ENCODE measurements around the gene ARHGAP44. TPM values are rescaled to one million over a fixed set of nuclear protein-coding genes. Genes with fewer than 3 reads are reported as not detected.

Gene ARHGAP44
- total RNA-seq, 2 experiments from 2014 or later: not detected

DNA sequence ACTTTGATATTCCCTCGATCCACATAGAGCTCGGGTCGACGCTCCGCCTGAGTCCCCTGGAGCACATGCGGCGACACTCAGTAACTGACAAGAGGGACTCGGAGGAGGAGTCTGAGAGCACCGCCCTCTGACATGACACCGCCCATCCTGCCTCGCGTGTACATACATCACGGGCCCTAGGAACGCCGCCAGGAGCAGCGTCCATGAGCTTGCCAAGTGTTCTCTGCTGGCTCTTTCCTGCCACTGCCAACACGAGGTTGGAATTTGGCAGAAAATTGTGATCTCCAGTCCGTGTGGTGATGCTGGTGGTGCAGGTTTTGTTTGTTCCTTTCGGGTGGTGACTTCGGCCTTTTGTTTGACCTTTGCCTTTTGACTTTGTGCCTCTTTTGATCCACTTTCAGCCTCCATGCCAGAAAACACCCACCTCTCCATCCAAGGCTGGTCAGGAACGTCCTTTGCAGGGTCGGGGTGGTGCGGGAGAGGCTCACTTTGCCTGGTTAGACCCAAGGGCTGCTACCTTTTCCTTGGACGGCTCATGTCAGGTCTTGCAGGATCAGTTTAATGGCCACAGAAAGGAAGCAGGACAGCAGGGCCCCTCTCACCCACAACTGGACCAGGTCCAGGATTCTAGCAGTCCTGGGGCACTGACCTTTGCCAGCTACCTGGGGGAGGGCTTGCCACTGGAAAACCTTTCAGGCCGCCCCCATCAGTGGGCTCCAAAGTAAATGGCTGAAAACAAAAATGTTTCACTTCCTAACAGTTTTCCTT is 200.9 kb downstream of the ARHGAP44 start:
- no peaks in the 10 kb centered on the region for H3K4me1 ChIP-seq (ENCODE audit: insufficient read depth, low read length)
- no peaks in the 10 kb centered on the region for H3K27me3 ChIP-seq (ENCODE audit: control insufficient read depth in 1 of 2, insufficient read depth in 2 of 2, low read length in 2 of 2)
- Mint-ChIP-seq H3K4me3 (no peak overlapping the region), H3K27ac (no peak overlapping the region), H3K4me1 (ENCODE audit: low read depth) (no peaks in the 10 kb centered on the region), H3K36me3 (ENCODE audit: low read depth) (peaks cover 59% of the 10 kb centered on the region), H3K27me3 (no peaks in the 10 kb centered on the region), H3K9me3 (no peaks in the 10 kb centered on the region)
- peaks cover 0 to 12% of the 10 kb centered on the region in 2 experiments for H3K9me3 ChIP-seq (ENCODE audit: control insufficient read depth in 1 of 2, insufficient read depth in 1 of 2, low read length in 2 of 2)
- POLR2A ChIA-PET: no interaction called here
- intact Hi-C loops (cut with DNase I, micrococcal nuclease): no loop called here
- H3K4me3 ChIP-seq (ENCODE audit: low read length): no peak overlapping the region
- ATAC-seq (ENCODE audit: poor library complexity) (no peak), DNase-seq (no peak)
- H3K36me3 ChIP-seq (ENCODE audit: insufficient read depth, low read length): peaks cover 43% of the 10 kb centered on the region
- TF ChIP-seq, protein P1, sequence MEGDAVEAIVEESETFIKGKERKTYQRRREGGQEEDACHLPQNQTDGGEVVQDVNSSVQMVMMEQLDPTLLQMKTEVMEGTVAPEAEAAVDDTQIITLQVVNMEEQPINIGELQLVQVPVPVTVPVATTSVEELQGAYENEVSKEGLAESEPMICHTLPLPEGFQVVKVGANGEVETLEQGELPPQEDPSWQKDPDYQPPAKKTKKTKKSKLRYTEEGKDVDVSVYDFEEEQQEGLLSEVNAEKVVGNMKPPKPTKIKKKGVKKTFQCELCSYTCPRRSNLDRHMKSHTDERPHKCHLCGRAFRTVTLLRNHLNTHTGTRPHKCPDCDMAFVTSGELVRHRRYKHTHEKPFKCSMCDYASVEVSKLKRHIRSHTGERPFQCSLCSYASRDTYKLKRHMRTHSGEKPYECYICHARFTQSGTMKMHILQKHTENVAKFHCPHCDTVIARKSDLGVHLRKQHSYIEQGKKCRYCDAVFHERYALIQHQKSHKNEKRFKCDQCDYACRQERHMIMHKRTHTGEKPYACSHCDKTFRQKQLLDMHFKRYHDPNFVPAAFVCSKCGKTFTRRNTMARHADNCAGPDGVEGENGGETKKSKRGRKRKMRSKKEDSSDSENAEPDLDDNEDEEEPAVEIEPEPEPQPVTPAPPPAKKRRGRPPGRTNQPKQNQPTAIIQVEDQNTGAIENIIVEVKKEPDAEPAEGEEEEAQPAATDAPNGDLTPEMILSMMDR (IDR thresholded peaks at IDR 0.05): no peak
- H3K27ac ChIP-seq (ENCODE audit: low read depth in 1 of 2, low read length in 2 of 2): no peak overlapping the region
- CTCF ChIA-PET: no interaction called here

DNA sequence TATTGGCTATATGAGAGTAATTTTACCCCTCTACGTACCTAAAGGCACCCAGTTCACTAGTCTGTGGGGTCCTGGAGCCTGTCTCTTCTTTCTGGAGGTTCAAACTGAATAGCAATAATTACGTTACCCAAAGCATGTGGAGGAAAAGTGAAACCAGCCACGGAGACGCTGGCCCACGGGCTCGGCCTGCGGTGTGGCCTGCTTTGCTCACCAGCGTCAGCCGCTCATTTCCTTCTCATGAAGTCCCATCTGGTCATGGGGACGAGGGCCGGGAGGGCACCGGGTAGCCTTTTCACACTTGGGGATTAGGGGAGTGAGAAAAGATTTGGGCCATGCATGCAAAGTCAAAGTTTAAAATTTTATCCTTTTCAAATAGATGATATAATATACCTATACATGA is 201.6 kb downstream of the ARHGAP44 start:
- no peaks in the 10 kb centered on the region for H3K4me1 ChIP-seq (ENCODE audit: insufficient read depth, low read length)
- H3K36me3 Mint-ChIP-seq (ENCODE audit: low read depth): peaks cover 66% of the 10 kb centered on the region
- no peak overlapping the region for H3K27ac Mint-ChIP-seq
- intact Hi-C loops (cut with DNase I, micrococcal nuclease): no loop called here
- H3K36me3 ChIP-seq (ENCODE audit: insufficient read depth, low read length): peaks cover 50% of the 10 kb centered on the region
- ATAC-seq (ENCODE audit: poor library complexity) (no peak), DNase-seq (no peak)
- no peak overlapping the region for H3K4me3 ChIP-seq (ENCODE audit: low read length)
- H3K4me3 Mint-ChIP-seq: no peak overlapping the region
- ChIA-PET POLR2A (no interaction called here), CTCF (no interaction called here)
- TF ChIP-seq, protein P1 (IDR thresholded peaks at IDR 0.05): no peak
- H3K4me1 Mint-ChIP-seq (ENCODE audit: low read depth): no peaks in the 10 kb centered on the region
- no peaks in the 10 kb centered on the region for H3K27me3 Mint-ChIP-seq
- no peaks in the 10 kb centered on the region for H3K9me3 Mint-ChIP-seq
- peaks cover 0 to 12% of the 10 kb centered on the region in 2 experiments for H3K9me3 ChIP-seq (ENCODE audit: control insufficient read depth in 1 of 2, insufficient read depth in 1 of 2, low read length in 2 of 2)
- no peak overlapping the region for H3K27ac ChIP-seq (ENCODE audit: low read depth in 1 of 2, low read length in 2 of 2)
- no peaks in the 10 kb centered on the region for H3K27me3 ChIP-seq (ENCODE audit: control insufficient read depth in 1 of 2, insufficient read depth in 2 of 2, low read length in 2 of 2)

DNA sequence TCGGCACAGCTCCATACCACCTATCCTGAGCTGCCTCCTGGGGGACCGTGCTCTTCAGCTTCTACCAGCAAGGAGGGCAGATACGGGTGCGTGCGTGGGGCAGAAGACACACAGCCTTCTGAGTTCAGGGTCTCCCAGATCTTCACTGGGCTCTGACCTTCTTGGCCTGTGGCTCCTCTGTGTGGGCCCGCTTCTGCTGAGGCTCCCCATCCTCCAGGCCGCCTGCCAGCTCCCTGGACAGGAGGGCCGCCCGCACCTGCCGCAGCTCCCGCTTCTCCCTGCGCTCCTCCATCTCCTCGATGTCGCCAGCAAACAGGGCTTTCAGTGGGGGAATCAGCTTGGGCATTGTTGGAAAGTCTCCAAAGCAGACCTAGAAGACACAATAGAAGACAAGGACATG is 203.4 kb downstream of the ARHGAP44 start:
- CTCF ChIA-PET: no interaction called here

More for the DNA sequence above, 203.4 kb downstream of the ARHGAP44 start:
- H3K4me3 ChIP-seq (ENCODE audit: low read length): no peak overlapping the region
- no peaks in the 10 kb centered on the region for H3K4me1 Mint-ChIP-seq (ENCODE audit: low read depth)
- no peak overlapping the region for H3K4me3 Mint-ChIP-seq
- POLR2A ChIA-PET: no interaction called here
- no peaks in the 10 kb centered on the region for H3K4me1 ChIP-seq (ENCODE audit: insufficient read depth, low read length)
- DNase-seq: no peak
- no peak overlapping the region for H3K27ac ChIP-seq (ENCODE audit: low read depth in 1 of 2, low read length in 2 of 2)
- ATAC-seq (ENCODE audit: poor library complexity): no peak
- peaks cover 0 to 12% of the 10 kb centered on the region in 2 experiments for H3K9me3 ChIP-seq (ENCODE audit: control insufficient read depth in 1 of 2, insufficient read depth in 1 of 2, low read length in 2 of 2)
- no peak overlapping the region for H3K27ac Mint-ChIP-seq
- no peaks in the 10 kb centered on the region for H3K9me3 Mint-ChIP-seq
- TF ChIP-seq, protein P1 (IDR thresholded peaks at IDR 0.05): no peak
- no peaks in the 10 kb centered on the region for H3K27me3 Mint-ChIP-seq
- intact Hi-C loops (cut with DNase I, micrococcal nuclease): no loop called here
- no peaks in the 10 kb centered on the region for H3K27me3 ChIP-seq (ENCODE audit: control insufficient read depth in 1 of 2, insufficient read depth in 2 of 2, low read length in 2 of 2)
- peaks cover 84% of the 10 kb centered on the region for H3K36me3 Mint-ChIP-seq (ENCODE audit: low read depth)
- H3K36me3 ChIP-seq (ENCODE audit: insufficient read depth, low read length): peaks cover 68% of the 10 kb centered on the region

Data from CD4-positive, alpha-beta T cell (primary cell).